GM03348 (cell line): Measurements from ENCODE around the gene BCAR3.

ENCODE experiments used
- DNase-seq: peaks from one replicate; pipeline ENCODE4 v3.0.0; 2012; ENCODE audit warnings: low spot score

BCAR3 gene

GRCh38 chr1:93615582-93616150 is 66.0 kb downstream of the BCAR3 start:
- peak; percentile 71 for DNase-seq

- DNase-seq: peak; percentile 73
Measured at GRCh38 chr1:93614986-93615581, 66.6 kb downstream of the BCAR3 start.

- DNase-seq: no peak
Measured at GRCh38 chr1:93614541-93614940, 67.1 kb downstream of the BCAR3 start.

GRCh38 chr1:93613898-93614297 is 67.7 kb downstream of the BCAR3 start:
- peak; percentile 71 for DNase-seq

GRCh38 chr1:93612510-93612909 is 69.1 kb downstream of the BCAR3 start:
- DNase-seq: no peak

- DNase-seq: no peak
Measured at GRCh38 chr1:93611668-93612067, 70.0 kb downstream of the BCAR3 start.

GRCh38 chr1:93609536-93609935 is 72.1 kb downstream of the BCAR3 start:
- no peak for DNase-seq

- DNase-seq: no peak
Measured at GRCh38 chr1:93608187-93609109, 73.2 kb downstream of the BCAR3 start.

- DNase-seq: no peak
Measured at GRCh38 chr1:93607814-93608186, 73.8 kb downstream of the BCAR3 start.

GRCh38 chr1:93605812-93606512 is 75.7 kb downstream of the BCAR3 start:
- DNase-seq: peak; percentile 80

GRCh38 chr1:93605026-93605568 is 76.5 kb downstream of the BCAR3 start:
- DNase-seq: no peak

- DNase-seq: no peak
Measured at GRCh38 chr1:93604411-93604810, 77.2 kb downstream of the BCAR3 start.

GRCh38 chr1:93603601-93604000 is 78.0 kb downstream of the BCAR3 start:
- no peak for DNase-seq

- no peak for DNase-seq
Measured at GRCh38 chr1:93603106-93603505, 78.5 kb downstream of the BCAR3 start.

- no peak for DNase-seq
Measured at GRCh38 chr1:93602101-93602500, 79.5 kb downstream of the BCAR3 start.

GRCh38 chr1:93601686-93602085 is 80.0 kb downstream of the BCAR3 start:
- no peak for DNase-seq

GRCh38 chr1:93600663-93601062 is 81.0 kb downstream of the BCAR3 start:
- no peak for DNase-seq

GRCh38 chr1:93599479-93599878 is 82.2 kb downstream of the BCAR3 start:
- DNase-seq: no peak

- DNase-seq: no peak
Measured at GRCh38 chr1:93598861-93599439, 82.7 kb downstream of the BCAR3 start.

GRCh38 chr1:93598396-93598795 is 83.2 kb downstream of the BCAR3 start:
- no peak for DNase-seq

- no peak for DNase-seq
Measured at GRCh38 chr1:93597709-93598108, 83.9 kb downstream of the BCAR3 start.
